ENCODE measurements around the gene LBHD1. TPM values are rescaled to one million over a fixed set of nuclear protein-coding genes. Genes with fewer than 3 reads are reported as not detected.

The LBHD1 gene
- total RNA-seq, 1 donor, result 4.3 TPM

- peak overlapping the region; percentile 96 for H3K4me3 ChIP-seq (ENCODE audit: low read depth, low read length)
- TF ChIP-seq CTCF (IDR thresholded peaks at IDR 0.05; ENCODE audit: insufficient read depth, low read depth, low read length), result no peak
- DNase-seq (ENCODE audit: low read depth), result peak; percentile 19
These were observed 26.5 kb downstream of the LBHD1 start for GRCh38 chr11:62645671-62645945.

DNA sequence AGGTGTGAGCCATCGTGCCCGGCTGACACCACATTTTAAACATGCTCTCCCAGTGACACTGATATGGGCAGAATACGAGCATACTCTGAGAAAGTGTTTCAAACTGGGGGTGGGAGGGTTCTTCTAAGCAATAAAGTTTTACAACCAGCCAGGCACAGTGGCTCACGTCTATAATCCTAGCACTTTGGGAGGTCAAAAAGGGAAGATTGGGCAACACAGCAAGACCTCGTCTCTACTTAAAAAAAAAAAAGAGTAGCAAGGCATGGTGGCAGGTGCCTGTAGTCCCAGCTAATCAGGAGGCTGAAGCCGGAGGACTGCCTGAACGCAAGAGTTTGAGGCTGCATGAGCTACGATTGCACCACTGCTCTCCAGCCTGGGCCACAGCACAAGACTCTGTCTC is 27.8 kb downstream of the LBHD1 start:
- no peak overlapping the region for H3K4me3 ChIP-seq (ENCODE audit: low read depth, low read length)
- peak; percentile 72 for DNase-seq (ENCODE audit: low read depth)
- no peak for TF ChIP-seq CTCF (IDR thresholded peaks at IDR 0.05; ENCODE audit: insufficient read depth, low read depth, low read length)

DNA sequence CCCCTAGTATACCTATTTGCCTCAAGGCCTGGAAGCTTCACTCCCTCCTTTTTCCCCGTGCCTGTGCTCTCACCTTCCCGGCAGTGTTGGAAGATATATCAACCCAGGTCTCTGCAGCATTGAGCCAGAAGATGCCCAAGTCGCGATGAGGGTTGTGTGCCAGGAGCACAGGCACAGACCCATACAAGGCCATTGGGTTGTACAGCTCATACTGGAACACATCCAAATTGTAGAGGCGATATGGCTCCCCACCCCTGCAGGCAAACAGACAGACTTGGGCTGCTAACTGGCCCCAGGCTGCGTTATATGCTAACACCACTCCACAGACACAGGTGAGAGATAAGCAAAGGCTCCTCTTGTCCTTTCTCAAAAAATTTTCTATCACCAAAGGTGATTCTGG is 39.6 kb downstream of the LBHD1 start:
- H3K4me3 ChIP-seq (ENCODE audit: low read depth, low read length), result no peak overlapping the region
- DNase-seq (ENCODE audit: low read depth), result no peak
- no peak for TF ChIP-seq CTCF (IDR thresholded peaks at IDR 0.05; ENCODE audit: insufficient read depth, low read depth, low read length)

- no peak for DNase-seq (ENCODE audit: low read depth)
- no peak for TF ChIP-seq CTCF (IDR thresholded peaks at IDR 0.05; ENCODE audit: insufficient read depth, low read depth, low read length)
- no peak overlapping the region for H3K4me3 ChIP-seq (ENCODE audit: low read depth, low read length)
These were observed 44.4 kb downstream of the LBHD1 start for GRCh38 chr11:62627713-62628112.

GRCh38 chr11:62622476-62623089 is 49.5 kb downstream of the LBHD1 start:
- no peak for DNase-seq (ENCODE audit: low read depth)
- no peak overlapping the region for H3K4me3 ChIP-seq (ENCODE audit: low read depth, low read length)
- TF ChIP-seq CTCF (IDR thresholded peaks at IDR 0.05; ENCODE audit: insufficient read depth, low read depth, low read length), result no peak

- peak within 1 kb of the TSS; percentile 85 for H3K4me3 ChIP-seq (ENCODE audit: low read depth, low read length)
- no peak for TF ChIP-seq CTCF (IDR thresholded peaks at IDR 0.05; ENCODE audit: insufficient read depth, low read depth, low read length)
- peak; percentile 99 for DNase-seq (ENCODE audit: low read depth)
These were observed 50.2 kb downstream of the LBHD1 start, which contains the start of gene B3GAT3 for GRCh38 chr11:62621567-62622470. Gene B3GAT3 (minus strand): TSS chr11:62621986. CDS start chr11:62621947, 39 bp downstream.
